ENCODE results near the gene ZFP90.

ZFP90 gene

DNA sequence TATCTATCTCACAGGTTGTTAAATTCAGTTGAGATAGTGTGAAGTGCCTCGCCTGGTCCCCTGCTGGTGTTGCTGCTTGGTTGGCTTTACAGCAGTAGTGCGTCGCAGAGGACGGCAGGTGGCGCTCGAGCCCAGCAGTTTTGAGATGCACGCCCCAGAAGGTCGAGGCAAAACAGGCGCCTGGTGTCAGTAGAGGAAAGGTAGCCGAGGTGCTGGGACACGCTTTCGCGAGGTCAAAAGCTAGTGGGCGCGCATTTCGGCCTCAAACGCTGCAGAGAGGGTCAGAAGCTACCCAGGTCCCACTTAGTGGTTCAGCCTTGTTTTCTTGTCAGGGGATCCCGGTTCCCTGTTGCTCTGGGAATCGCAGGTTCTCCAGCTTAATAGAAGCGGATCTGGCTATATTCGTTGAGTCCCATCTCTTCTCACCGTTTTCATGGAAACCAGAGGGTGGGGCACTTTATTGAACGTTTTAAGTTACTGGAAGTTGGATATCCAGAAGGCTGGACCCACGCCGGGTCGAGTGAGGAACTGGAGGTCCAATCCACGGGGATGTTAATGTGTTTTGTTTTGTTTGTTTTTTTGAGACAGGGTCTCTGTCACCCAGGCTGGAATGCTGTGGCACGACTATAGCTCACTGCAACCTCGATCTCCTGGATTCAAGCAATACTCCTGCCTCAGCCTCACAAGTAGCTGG lies 10.3 kb upstream of the ZFP90 start:
- TF ChIP-seq FOXP2 (optimal IDR thresholded peaks at IDR 0.05; ENCODE audit: borderline replicate concordance, extremely low read depth, extremely low read length, insufficient read depth) (peak; percentile 24), TAF1 (IDR thresholded peaks at IDR 0.05; ENCODE audit: borderline replicate concordance, insufficient read depth, low read length) (no peak)

DNA sequence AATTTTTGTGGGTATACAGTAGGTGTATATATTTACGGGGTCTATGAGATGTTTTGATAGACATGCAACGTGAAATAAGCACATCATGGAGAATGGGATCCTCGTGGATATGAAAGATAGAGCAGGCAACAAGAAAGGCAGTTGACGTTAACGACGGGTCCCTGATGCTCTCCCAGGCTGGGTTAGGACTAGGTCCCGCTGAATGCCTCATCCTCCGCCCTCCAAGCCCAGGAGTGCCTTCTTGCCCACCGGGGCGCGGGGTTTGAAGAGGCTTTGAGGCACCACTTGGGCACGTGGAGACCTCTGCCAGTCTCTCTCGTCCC lies 9.5 kb upstream of the ZFP90 start:
- TF ChIP-seq TAF1 (IDR thresholded peaks at IDR 0.05; ENCODE audit: borderline replicate concordance, insufficient read depth, low read length) (no peak), FOXP2 (optimal IDR thresholded peaks at IDR 0.05; ENCODE audit: borderline replicate concordance, extremely low read depth, extremely low read length, insufficient read depth) (no peak)

DNA sequence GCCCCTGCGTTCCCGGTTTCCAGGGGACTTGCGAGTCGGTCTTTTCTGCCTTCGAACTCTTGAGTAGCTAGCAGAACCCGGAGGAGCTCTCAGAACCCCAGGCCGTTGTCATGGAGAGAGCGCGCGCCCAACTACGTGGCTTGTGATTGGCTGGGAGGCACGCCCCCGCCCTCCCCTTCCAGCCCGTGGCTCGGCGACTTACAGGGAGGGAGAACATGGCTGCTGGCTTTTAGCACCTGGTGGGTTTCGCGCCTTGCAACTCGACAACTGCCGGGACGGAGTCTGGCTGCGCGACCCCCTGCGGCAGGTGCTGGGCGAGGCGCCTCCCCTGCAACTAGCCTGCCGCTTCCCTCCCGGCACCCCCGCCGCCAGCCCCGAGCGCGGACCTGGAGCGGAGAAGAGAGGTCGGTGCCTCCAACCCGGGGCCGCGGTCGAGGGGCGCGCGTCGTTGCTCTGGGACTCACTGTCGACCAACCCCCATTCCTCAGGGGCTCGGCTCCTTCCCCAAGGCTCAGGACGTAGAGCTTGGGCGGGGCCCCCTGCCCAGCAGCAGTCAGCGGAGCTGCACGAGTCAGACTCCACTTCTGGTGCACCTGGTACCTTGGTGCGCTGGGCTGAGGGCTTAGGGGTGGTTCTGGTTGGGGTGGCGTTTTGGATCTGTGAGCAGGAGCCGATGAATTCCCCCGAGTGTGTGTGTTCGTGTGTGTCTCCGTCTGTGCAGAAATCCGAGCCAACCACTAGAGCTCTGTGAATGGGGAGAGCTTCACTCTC lies 9.0 kb upstream of the ZFP90 start:
- TF ChIP-seq POLR2AphosphoS5 (IDR thresholded peaks at IDR 0.05; ENCODE audit: low read depth, low read length) (no peak), SIN3A (IDR thresholded peaks at IDR 0.05; ENCODE audit: borderline replicate concordance, insufficient read depth, low read length) (no peak), FOXP2 (optimal IDR thresholded peaks at IDR 0.05; ENCODE audit: borderline replicate concordance, extremely low read depth, extremely low read length, insufficient read depth) (no peak), TAF1 (IDR thresholded peaks at IDR 0.05; ENCODE audit: borderline replicate concordance, insufficient read depth, low read length) (no peak)
- TF ChIP-seq, protein P1, sequence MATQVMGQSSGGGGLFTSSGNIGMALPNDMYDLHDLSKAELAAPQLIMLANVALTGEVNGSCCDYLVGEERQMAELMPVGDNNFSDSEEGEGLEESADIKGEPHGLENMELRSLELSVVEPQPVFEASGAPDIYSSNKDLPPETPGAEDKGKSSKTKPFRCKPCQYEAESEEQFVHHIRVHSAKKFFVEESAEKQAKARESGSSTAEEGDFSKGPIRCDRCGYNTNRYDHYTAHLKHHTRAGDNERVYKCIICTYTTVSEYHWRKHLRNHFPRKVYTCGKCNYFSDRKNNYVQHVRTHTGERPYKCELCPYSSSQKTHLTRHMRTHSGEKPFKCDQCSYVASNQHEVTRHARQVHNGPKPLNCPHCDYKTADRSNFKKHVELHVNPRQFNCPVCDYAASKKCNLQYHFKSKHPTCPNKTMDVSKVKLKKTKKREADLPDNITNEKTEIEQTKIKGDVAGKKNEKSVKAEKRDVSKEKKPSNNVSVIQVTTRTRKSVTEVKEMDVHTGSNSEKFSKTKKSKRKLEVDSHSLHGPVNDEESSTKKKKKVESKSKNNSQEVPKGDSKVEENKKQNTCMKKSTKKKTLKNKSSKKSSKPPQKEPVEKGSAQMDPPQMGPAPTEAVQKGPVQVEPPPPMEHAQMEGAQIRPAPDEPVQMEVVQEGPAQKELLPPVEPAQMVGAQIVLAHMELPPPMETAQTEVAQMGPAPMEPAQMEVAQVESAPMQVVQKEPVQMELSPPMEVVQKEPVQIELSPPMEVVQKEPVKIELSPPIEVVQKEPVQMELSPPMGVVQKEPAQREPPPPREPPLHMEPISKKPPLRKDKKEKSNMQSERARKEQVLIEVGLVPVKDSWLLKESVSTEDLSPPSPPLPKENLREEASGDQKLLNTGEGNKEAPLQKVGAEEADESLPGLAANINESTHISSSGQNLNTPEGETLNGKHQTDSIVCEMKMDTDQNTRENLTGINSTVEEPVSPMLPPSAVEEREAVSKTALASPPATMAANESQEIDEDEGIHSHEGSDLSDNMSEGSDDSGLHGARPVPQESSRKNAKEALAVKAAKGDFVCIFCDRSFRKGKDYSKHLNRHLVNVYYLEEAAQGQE (IDR thresholded peaks at IDR 0.05; ENCODE audit: insufficient read depth in 1 of 2, low read depth in 2 of 2, low read length in 2 of 2) = no peak

DNA sequence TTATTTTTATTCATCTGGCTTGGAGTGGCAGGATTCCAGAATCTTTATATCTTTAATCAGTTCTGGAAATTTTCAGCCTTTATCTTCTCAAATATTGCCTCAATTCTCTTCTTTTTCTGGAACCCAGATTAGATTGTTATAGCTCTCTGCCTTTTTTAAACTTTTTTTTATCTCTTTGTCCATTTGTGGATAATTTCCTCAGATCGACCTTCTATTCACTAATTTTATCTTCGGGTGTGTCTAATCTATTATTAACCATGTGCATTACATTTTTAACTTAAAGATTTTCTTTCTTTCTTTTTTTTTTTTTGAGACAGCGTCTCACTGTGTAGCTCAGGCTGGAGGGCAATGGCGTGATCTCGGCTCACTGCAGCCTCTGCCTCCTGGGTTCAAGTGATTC lies 5.2 kb upstream of the ZFP90 start:
- TF ChIP-seq POLR2AphosphoS5 (IDR thresholded peaks at IDR 0.05; ENCODE audit: low read depth, low read length) (no peak), TAF1 (IDR thresholded peaks at IDR 0.05; ENCODE audit: borderline replicate concordance, insufficient read depth, low read length) (no peak), FOXP2 (optimal IDR thresholded peaks at IDR 0.05; ENCODE audit: borderline replicate concordance, extremely low read depth, extremely low read length, insufficient read depth) (no peak), SIN3A (IDR thresholded peaks at IDR 0.05; ENCODE audit: borderline replicate concordance, insufficient read depth, low read length) (no peak)
- TF ChIP-seq, protein P1 (IDR thresholded peaks at IDR 0.05; ENCODE audit: insufficient read depth in 1 of 2, low read depth in 2 of 2, low read length in 2 of 2) = no peak

DNA sequence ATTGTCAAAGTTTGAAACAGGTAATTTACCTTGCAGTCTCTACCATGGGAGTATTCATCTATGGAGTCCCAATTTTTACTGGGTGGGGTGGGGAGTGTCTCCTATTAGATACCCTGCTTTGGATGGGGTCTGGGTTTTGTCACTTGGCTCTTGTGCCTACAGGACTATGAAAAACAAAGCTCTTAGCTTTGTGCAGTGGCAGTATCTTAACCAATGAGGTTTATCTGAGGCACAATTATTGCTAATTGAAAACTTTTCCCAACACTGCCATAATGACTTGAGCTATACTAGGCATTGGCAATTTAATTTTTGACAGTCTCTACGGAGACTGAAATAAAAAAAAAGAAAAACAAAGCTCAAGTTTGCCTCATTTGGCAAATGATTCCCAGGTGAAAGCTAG lies 3.8 kb upstream of the ZFP90 start:
- TF ChIP-seq, protein P1 (IDR thresholded peaks at IDR 0.05; ENCODE audit: insufficient read depth in 1 of 2, low read depth in 2 of 2, low read length in 2 of 2) = no peak
- TF ChIP-seq FOXP2 (optimal IDR thresholded peaks at IDR 0.05; ENCODE audit: borderline replicate concordance, extremely low read depth, extremely low read length, insufficient read depth) (no peak), POLR2AphosphoS5 (IDR thresholded peaks at IDR 0.05; ENCODE audit: low read depth, low read length) (no peak), TAF1 (IDR thresholded peaks at IDR 0.05; ENCODE audit: borderline replicate concordance, insufficient read depth, low read length) (no peak), SIN3A (IDR thresholded peaks at IDR 0.05; ENCODE audit: borderline replicate concordance, insufficient read depth, low read length) (no peak)

DNA sequence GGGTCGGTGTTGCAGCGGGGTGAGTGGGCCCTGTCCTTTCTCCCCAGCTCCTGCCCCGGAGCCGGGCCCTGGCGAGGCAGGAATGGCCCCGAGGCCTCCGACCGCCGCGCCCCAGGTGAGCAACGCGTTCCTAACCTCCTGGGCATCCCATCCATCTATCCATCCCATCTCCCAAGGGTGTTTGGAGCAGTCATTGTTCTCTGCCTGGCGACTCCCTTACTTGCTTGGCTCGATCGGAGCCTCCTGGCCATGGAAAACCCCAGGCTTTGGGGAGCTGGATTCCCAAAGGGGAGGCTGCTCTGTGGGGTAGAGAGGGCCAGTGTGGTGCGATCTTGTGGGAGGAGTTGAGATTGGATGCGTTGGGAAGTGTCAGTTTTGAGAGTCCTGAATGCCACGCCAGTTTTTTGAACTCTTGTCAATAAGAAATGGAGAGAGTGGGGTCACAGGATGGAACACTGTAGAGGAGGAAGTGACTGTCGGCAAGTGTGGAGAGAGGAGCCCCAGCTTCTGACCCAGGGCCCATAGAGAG lies 684 bp downstream of the ZFP90 start:
- TF ChIP-seq POLR2AphosphoS5 (IDR thresholded peaks at IDR 0.05; ENCODE audit: low read depth, low read length) (no peak), TAF1 (IDR thresholded peaks at IDR 0.05; ENCODE audit: borderline replicate concordance, insufficient read depth, low read length) (no peak)
